IMR-90 (cell line): ENCODE measurements around the gene ALK. TPM values are rescaled to one million over a fixed set of nuclear protein-coding genes. Genes with fewer than 3 reads are reported as not detected.

Source experiments
- ATAC-seq: fragments of 200-7000 bp; cut with Tn5 transposase; 2 replicates; pipeline ENCODE4 v1.9.1; 2020; ENCODE audit warnings: low read depth, mild to moderate bottlenecking, moderate library complexity
- BruUV-seq: library from RNA; stranded (reverse); fragments of 400-500 nt; replicated peaks from 2 replicates; lab custom pipeline; 2021; lab: Mats Ljungman, UMichigan
- CTCF ChIA-PET: fragments of 300-600 bp; formaldehyde crosslinking; extraction: SDS; loops from one replicate; lab custom pipeline; 2021; ENCODE audit warnings: antibody characterized with exemption; lab: Yijun Ruan, JAX
- POLR2A ChIA-PET: fragments of 300-600 bp; sonication (Branson Sonifier 250); formaldehyde crosslinking; loops from one replicate; lab custom pipeline; 2022; ENCODE audit warnings: antibody characterized with exemption; ENCODE audit not compliant: unreplicated experiment; lab: Charles Lee
- DNase-seq: peaks from one replicate; pipeline ENCODE4 v3.0.0; 2013
- H2AFZ ChIP-seq: replicated peaks from 2 replicates; pipeline ENCODE3; 2013; ENCODE audit warnings: low read length, mild to moderate bottlenecking; ENCODE audit not compliant: poor library complexity
- H2AK5ac ChIP-seq: 2 replicates; pipeline ENCODE4 v1.6.1; 2013; ENCODE audit warnings: low read depth, low read length, inconsistent platforms
- H2AK9ac ChIP-seq: replicated peaks from 2 replicates; pipeline ENCODE3; 2013; ENCODE audit warnings: mild to moderate bottlenecking, low read depth, low read length, moderate library complexity; ENCODE audit not compliant: poor library complexity
- H2BK120ac ChIP-seq: 2 replicates; pipeline ENCODE4 v1.6.1; 2013; ENCODE audit warnings: low read depth, low read length, inconsistent platforms
- H2BK15ac ChIP-seq: 3 replicates; pipeline ENCODE4 v1.6.1; 2013; ENCODE audit warnings: low read depth, low read length, inconsistent platforms
- H2BK20ac ChIP-seq: 2 replicates; pipeline ENCODE4 v1.6.1; 2013; ENCODE audit warnings: low read depth, mild to moderate bottlenecking, inconsistent platforms, low read length, moderate library complexity
- H2BK5ac ChIP-seq: 2 replicates; pipeline ENCODE4 v1.6.1; 2013; ENCODE audit warnings: mild to moderate bottlenecking, low read depth, low read length, inconsistent platforms; ENCODE audit not compliant: poor library complexity, severe bottlenecking
- H3K14ac ChIP-seq: replicated peaks from 2 replicates; pipeline ENCODE4 v1.6.1; 2013; ENCODE audit warnings: low read depth, low read length, inconsistent platforms
- H3K18ac ChIP-seq: 2 replicates; pipeline ENCODE4 v1.6.1; 2013; ENCODE audit warnings: low read depth, low read length, control low read depth
- H3K23ac ChIP-seq: 2 replicates; pipeline ENCODE4 v1.6.1; 2013; ENCODE audit warnings: low read depth, low read length, inconsistent platforms
- H3K27ac ChIP-seq: 2 replicates; pipeline ENCODE4 v1.5.1; 2013; ENCODE audit warnings: mild to moderate bottlenecking, control low read depth, low read length; ENCODE audit not compliant: insufficient read depth
- H3K27me3 ChIP-seq: 2 replicates; pipeline ENCODE4 v1.6.1; 2013; ENCODE audit warnings: low read length; ENCODE audit not compliant: control insufficient read depth, insufficient read depth
- H3K36me3 ChIP-seq: 2 replicates; pipeline ENCODE4 v1.6.1; 2013; ENCODE audit warnings: low read length, mixed read lengths; ENCODE audit not compliant: control insufficient read depth, insufficient read depth
- H3K4ac ChIP-seq: 2 replicates; pipeline ENCODE4 v1.6.1; 2013; ENCODE audit warnings: low read depth, low read length, inconsistent platforms
- H3K4me1 ChIP-seq: 2 replicates; pipeline ENCODE4 v1.6.1; 2013; ENCODE audit warnings: low read length, mixed read lengths; ENCODE audit not compliant: control insufficient read depth, insufficient read depth
- H3K4me2 ChIP-seq: 2 replicates; pipeline ENCODE4 v1.6.1; 2013; ENCODE audit warnings: low read depth, mild to moderate bottlenecking, control low read depth, low read length, moderate library complexity
- H3K4me3 ChIP-seq: 2 replicates; pipeline ENCODE4 v1.5.1; 2013; ENCODE audit warnings: low read depth, mild to moderate bottlenecking, control low read depth, low read length, moderate library complexity; ENCODE audit not compliant: insufficient read depth
- H3K56ac ChIP-seq: 2 replicates; pipeline ENCODE4 v1.6.1; 2013; ENCODE audit warnings: low read length, inconsistent platforms; ENCODE audit not compliant: insufficient read depth; ENCODE audit errors: extremely low read depth
- H3K79me1 ChIP-seq, 2 experiments: 2 replicates each; pipeline ENCODE4 v1.6.1; 2013; ENCODE audit warnings: low read length in 2 of 2, inconsistent platforms in 1 of 2, low read depth in 1 of 2
- H3K9ac ChIP-seq: 2 replicates; pipeline ENCODE4 v1.6.1; 2013; ENCODE audit warnings: low read depth, low read length, control low read depth
- H3K9me1 ChIP-seq: 2 replicates; pipeline ENCODE4 v1.6.1; 2013; ENCODE audit warnings: low read length, inconsistent platforms; ENCODE audit not compliant: insufficient read depth
- H3K9me3 ChIP-seq: 2 replicates; pipeline ENCODE4 v1.6.1; 2013; ENCODE audit warnings: low read length; ENCODE audit not compliant: control insufficient read depth, insufficient read depth
- H4K20me1 ChIP-seq: 2 replicates; pipeline ENCODE4 v1.6.1; 2013; ENCODE audit warnings: low read length, inconsistent platforms; ENCODE audit not compliant: insufficient read depth
- H4K5ac ChIP-seq: 2 replicates; pipeline ENCODE4 v1.6.1; 2013; ENCODE audit warnings: mild to moderate bottlenecking, low read depth, low read length, control low read depth
- H4K8ac ChIP-seq, 2 experiments: 2 replicates each; pipeline ENCODE4 v1.6.1; 2013; ENCODE audit warnings: low read depth in 2 of 2, low read length in 2 of 2, control low read depth in 1 of 2, inconsistent platforms in 1 of 2
- H4K91ac ChIP-seq: 2 replicates; pipeline ENCODE4 v1.6.1; 2013; ENCODE audit warnings: low read depth, low read length, inconsistent platforms; ENCODE audit not compliant: insufficient read depth
- CEBPB ChIP-seq: IDR thresholded peaks from 2 replicates; pipeline ENCODE4 v1.6.1; 2012; ENCODE audit warnings: low read depth, low read length, improper control_type of control experiment
- ELK1 ChIP-seq: fragments of 150-350 bp; IDR thresholded peaks from 2 replicates; pipeline ENCODE4 v1.6.1; 2016; ENCODE audit warnings: low read depth, mild to moderate bottlenecking, low read length, moderate library complexity, borderline replicate concordance
- RAD21 ChIP-seq: IDR thresholded peaks from 2 replicates; pipeline ENCODE4 v1.6.1; 2012; ENCODE audit warnings: low read length, improper control_type of control experiment
- RCOR1 ChIP-seq: IDR thresholded peaks from 2 replicates; pipeline ENCODE4 v1.6.1; 2012; ENCODE audit warnings: mild to moderate bottlenecking, low read length, improper control_type of control experiment; ENCODE audit not compliant: insufficient replicate concordance
- RFX5 ChIP-seq: IDR thresholded peaks from 2 replicates; pipeline ENCODE4 v1.8.0; 2012; ENCODE audit warnings: low read depth, mild to moderate bottlenecking, low read length, moderate library complexity
- SMC3 ChIP-seq: fragments of 150-350 bp; IDR thresholded peaks from 2 replicates; pipeline ENCODE4 v1.6.1; 2016; ENCODE audit warnings: low read depth, mild to moderate bottlenecking, antibody characterized with exemption, low read length, moderate library complexity
- USF2 ChIP-seq: fragments of 150-350 bp; IDR thresholded peaks from 2 replicates; pipeline ENCODE4 v1.6.1; 2017; ENCODE audit warnings: mild to moderate bottlenecking, antibody characterized with exemption, low read length, low read depth
- WGBS, 2 experiments: methylation state at CpG; one replicate each; pipeline versions ENCODE4 v1.1.5 to v1.1.7; 2013; ENCODE audit warnings: missing lambda C conversion rate in 2 of 2; ENCODE audit not compliant: insufficient read length in 1 of 2; ENCODE audit errors: extremely low coverage in 2 of 2; 5-methylcytosine and 5-hydroxymethylcytosine counted together
- dilution Hi-C: fragments of 300-500 bp; cut with HindIII; formaldehyde crosslinking; loops from one replicate; pipeline ENCODE4 v1.14.3; 2018; ENCODE audit warnings: low sequenced_read_pairs; ENCODE audit not compliant: unreplicated experiment
- in situ Hi-C: fragments of 300-500 bp; cut with MboI; formaldehyde crosslinking; loops from 3 replicates; pipeline ENCODE4 v1.14.3; 2019; ENCODE audit warnings: low sequenced_read_pairs, inconsistent platforms, mixed read lengths
- intact Hi-C: fragments of 100-400 bp; cut with micrococcal nuclease; formaldehyde crosslinking; loops from 2 replicates; pipeline ENCODE4 v1.10.0; 2022
- polyA plus RNA-seq, 3 experiments: library from polyadenylated mRNA; depleted of rRNA; stranded (reverse); fragments of >200 nt; gene quantifications; 2 replicates each; pipeline ENCODE4 v1.2.3, GENCODE V29; 2012; ENCODE audit warnings: low replicate concordance in 1 of 3
- total RNA-seq: library from RNA; depleted of rRNA; stranded (reverse); fragments of >200 nt; gene quantifications from 2 replicates; pipeline ENCODE4 v1.2.3, GENCODE V29; 2012

Gene ALK
- total and polyA plus RNA-seq, 2 of the 4 experiments (the other 2 are of a cell fraction) = not detected

DNA sequence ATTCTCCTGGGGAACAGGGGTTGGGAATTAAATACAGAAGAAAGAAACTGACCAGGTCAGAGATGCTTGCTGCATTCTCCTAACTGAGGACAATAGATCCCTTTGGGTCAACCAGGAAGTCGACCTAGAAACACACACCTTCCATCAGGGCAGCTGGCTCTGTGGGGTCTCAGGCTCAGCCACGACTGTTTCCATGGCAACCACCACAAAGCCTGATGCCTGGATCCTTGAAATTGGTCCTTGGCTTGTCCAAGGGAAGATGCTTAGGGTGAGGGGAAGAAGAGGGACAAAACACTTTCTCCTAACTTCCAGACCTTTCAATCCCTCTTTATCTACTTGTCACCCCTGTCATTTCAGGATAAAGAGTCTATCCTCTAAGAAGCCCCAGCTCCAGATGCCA is 194.4 kb downstream of the ALK start:
- dilution Hi-C loops = no loop called here

More for the DNA sequence above, 194.4 kb downstream of the ALK start:
- in situ Hi-C loops (no loop called here), intact Hi-C loops (no loop called here)
- no peak overlapping the region for H4K91ac ChIP-seq
- H3K79me1 ChIP-seq = no peaks in the 10 kb centered on the region
- H3K14ac ChIP-seq = no peak overlapping the region
- no peaks in the 10 kb centered on the region for H3K36me3 ChIP-seq
- H4K8ac ChIP-seq = no peak overlapping the region
- H2BK5ac ChIP-seq = no peak overlapping the region
- no peak overlapping the region for H3K4me3 ChIP-seq
- H3K27ac ChIP-seq = no peak overlapping the region
- no peak overlapping the region for H4K5ac ChIP-seq
- TF ChIP-seq CEBPB (no peak), RFX5 (no peak), RAD21 (no peak), ELK1 (no peak), USF2 (no peak), RCOR1 (no peak), SMC3 (no peak)
- H3K9me3 ChIP-seq = no peaks in the 10 kb centered on the region; the same call in 1 of the 2 replicates
- ChIA-PET CTCF (no interaction called here), POLR2A (no interaction called here)
- H4K20me1 ChIP-seq = no peaks in the 10 kb centered on the region
- H3K18ac ChIP-seq = no peak overlapping the region
- H3K9ac ChIP-seq = no peak overlapping the region
- no peaks in the 10 kb centered on the region for H3K9me1 ChIP-seq
- no TSS peak for BruUV-seq
- H3K56ac ChIP-seq = no peak overlapping the region
- ATAC-seq (no peak), DNase-seq (no peak)
- H2AK5ac ChIP-seq = no peak overlapping the region
- no peak overlapping the region for H2BK15ac ChIP-seq
- no peak overlapping the region for H2BK120ac ChIP-seq
- peaks cover 16% of the 10 kb centered on the region for H3K27me3 ChIP-seq
- no peak overlapping the region for H2AK9ac ChIP-seq
- H3K4me2 ChIP-seq = no peak overlapping the region
- no peak overlapping the region for H3K23ac ChIP-seq
- no peak overlapping the region for H3K4ac ChIP-seq
- no CpG with 5 or more reads among the region's 2 CpGs for WGBS, 2 experiments
- H2AFZ ChIP-seq = no peak overlapping the region
- no peak overlapping the region for H2BK20ac ChIP-seq
- H3K4me1 ChIP-seq = no peaks in the 10 kb centered on the region
